ENCODE measurements around the gene AKAP9.

DNA sequence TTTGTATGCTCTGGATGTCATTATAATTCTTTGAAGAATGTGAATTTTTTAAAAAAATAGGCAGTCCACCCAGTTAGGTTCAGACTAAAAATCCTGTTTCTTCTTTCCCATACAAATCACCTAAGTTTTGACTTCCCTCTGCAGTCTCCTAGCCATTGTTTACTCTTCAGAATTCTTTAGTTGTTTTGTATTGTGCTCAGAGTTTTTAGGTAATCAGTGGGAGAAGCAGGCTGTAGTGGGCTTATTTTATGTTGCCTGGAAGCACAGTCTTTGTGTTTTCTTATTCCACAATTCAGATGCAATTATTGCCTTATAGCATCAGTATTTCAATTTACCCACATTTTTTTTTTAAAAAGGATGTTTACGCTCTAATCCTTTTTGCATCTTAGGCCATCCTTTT, 94.9 kb downstream of the AKAP9 start:
- no peak for TF ChIP-seq POLR2A (IDR thresholded peaks at IDR 0.05)
- TF ChIP-seq, protein P1, sequence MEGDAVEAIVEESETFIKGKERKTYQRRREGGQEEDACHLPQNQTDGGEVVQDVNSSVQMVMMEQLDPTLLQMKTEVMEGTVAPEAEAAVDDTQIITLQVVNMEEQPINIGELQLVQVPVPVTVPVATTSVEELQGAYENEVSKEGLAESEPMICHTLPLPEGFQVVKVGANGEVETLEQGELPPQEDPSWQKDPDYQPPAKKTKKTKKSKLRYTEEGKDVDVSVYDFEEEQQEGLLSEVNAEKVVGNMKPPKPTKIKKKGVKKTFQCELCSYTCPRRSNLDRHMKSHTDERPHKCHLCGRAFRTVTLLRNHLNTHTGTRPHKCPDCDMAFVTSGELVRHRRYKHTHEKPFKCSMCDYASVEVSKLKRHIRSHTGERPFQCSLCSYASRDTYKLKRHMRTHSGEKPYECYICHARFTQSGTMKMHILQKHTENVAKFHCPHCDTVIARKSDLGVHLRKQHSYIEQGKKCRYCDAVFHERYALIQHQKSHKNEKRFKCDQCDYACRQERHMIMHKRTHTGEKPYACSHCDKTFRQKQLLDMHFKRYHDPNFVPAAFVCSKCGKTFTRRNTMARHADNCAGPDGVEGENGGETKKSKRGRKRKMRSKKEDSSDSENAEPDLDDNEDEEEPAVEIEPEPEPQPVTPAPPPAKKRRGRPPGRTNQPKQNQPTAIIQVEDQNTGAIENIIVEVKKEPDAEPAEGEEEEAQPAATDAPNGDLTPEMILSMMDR (IDR thresholded peaks at IDR 0.05): no peak
